NB4 (cell line): ENCODE results near the gene TPSB2.

ENCODE experiments used
- POLR2A ChIP-seq: IDR thresholded peaks from 2 replicates; pipeline ENCODE4 v1.6.1; 2011; ENCODE audit warnings: mild to moderate bottlenecking; ENCODE audit not compliant: insufficient read length; ENCODE audit errors: extremely low read depth
- TF ChIP-seq, protein P1 (sequence below): IDR thresholded peaks from one replicate; pipeline ENCODE4 v1.5.1; 2012; ENCODE audit warnings: low read depth, low read length
- TF ChIP-seq, protein P2 (sequence below): IDR thresholded peaks from 2 replicates; pipeline ENCODE4 v1.6.1; 2011; ENCODE audit warnings: low read depth, low read length

DNA sequence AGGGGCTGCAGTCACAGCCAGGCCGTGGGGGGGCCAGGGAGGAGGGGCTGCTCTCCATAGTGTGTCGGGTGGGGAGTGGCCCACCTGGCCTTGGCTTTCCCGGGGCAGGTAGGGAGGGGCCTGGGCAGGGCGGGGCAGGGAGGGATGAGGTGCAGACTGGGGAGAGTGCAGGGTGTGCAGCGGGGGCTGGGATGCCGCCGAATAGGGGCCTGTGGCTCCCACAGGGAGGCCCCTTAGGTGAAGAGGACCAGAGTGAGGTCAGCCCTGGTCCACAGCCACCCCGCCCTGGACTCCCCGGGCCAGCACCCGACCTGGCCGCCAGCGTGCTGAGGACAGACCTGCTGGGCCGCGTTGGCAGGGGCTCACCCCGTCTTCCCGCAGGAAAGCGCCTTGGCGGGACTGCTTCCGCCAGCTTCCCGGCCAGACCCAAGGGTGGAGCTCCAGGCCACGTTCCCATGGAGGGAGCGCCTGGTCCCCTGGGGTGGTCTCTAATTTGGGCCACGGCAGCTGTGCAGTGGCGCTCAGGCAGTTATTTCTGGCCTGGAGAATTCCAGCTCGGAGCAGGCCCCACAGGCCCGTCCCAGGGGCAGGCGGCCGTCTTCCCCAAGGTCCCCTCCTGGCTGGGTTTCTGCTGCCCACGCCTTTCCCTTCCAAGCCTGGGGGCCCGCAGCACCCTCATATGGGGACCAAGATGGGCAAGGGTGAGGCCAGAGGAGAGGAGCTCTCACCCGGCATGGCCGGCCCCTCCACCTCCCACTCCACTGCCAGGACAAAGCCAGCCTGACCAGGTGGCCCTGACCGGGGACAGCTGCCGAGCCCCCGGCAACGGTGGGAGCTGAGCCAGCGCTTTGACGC is 49.2 kb downstream of the TPSB2 start:
- TF ChIP-seq, protein P1, sequence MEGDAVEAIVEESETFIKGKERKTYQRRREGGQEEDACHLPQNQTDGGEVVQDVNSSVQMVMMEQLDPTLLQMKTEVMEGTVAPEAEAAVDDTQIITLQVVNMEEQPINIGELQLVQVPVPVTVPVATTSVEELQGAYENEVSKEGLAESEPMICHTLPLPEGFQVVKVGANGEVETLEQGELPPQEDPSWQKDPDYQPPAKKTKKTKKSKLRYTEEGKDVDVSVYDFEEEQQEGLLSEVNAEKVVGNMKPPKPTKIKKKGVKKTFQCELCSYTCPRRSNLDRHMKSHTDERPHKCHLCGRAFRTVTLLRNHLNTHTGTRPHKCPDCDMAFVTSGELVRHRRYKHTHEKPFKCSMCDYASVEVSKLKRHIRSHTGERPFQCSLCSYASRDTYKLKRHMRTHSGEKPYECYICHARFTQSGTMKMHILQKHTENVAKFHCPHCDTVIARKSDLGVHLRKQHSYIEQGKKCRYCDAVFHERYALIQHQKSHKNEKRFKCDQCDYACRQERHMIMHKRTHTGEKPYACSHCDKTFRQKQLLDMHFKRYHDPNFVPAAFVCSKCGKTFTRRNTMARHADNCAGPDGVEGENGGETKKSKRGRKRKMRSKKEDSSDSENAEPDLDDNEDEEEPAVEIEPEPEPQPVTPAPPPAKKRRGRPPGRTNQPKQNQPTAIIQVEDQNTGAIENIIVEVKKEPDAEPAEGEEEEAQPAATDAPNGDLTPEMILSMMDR: no peak
- TF ChIP-seq POLR2A: no peak
- TF ChIP-seq, protein P2, sequence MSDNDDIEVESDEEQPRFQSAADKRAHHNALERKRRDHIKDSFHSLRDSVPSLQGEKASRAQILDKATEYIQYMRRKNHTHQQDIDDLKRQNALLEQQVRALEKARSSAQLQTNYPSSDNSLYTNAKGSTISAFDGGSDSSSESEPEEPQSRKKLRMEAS: no peak
